NCI-H748 (cell line): ENCODE results near the gene CNNM4.
"Not testable (repeated sequence)": the region's sequence is repeated elsewhere in the genome, so short reads cannot be mapped to it uniquely, and the experiment has no call there.

Experiments
- DNase-seq: peaks from one replicate; lab custom pipeline; 2025; ENCODE audit not compliant: unreplicated experiment; lab: John Stamatoyannopoulos, UW

Gene CNNM4

DNA sequence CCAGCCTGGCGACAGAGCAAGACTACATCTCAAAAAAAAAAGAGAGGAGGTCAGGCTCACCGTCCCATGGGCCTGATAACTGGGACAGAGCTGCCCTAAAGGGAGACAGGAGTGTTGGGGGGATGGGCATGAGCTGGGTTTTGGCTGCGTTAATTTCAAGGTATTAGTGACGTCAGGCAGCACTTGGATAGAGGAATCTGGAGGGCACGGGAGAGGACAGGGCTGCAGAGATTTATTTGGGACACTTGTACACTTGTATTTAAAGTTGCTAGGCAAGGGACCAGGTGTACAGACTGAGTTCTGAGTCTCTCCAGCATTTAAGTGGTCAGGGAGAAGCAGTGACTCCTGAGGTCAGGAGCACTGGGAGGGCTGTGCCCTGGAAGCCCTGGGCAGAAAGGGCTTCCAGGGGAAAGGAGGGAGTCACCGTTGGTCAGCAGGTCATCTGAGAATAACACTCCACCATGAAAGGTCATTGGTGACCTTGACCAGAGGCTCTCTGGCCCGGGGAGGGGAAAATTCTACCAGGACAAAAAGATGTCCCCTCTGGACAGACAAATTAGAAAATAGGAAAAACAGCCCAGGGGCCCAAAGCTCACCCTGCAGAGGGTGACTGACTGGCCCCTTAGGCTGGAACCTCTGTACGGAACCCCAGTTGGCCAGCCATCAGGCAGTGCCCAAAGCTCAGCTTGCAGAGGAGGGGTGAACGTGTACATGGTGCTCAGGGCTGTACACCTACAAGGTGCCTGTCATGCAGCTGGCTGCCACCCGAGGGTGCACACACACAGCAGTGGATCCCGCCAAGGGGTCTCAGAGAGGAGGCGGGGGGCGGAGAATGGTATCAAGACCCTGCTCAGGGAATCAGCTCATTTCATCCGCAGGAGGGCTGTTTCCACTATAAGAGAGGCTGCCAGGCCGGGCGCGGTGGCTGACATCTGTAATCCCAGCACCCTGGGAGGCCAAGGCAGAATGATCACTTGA lies 32.4 kb downstream of the CNNM4 start:
- DNase-seq = no peak

DNA sequence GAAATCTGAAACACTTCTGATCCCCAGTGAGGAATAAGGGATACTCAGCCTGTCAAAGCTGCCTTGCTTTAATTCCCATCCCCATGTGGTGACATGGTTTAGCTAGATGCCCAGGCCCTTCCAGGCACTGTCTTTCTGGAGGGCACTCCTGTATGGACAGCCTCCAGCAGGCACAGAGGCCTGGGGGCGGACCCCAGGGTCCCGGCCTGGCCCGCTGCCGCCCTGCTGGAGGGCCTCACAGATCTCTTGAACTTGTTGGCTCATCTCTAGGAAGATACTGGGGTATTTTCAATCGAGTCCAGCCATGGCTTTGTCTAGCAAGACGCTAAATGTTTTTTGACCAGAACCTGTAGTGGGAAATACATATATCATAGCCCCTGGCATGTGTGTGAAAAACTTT lies 34.4 kb downstream of the CNNM4 start:
- DNase-seq = no peak

GRCh38 chr2:96796497-96796896 lies 35.8 kb downstream of the CNNM4 start:
- DNase-seq = not testable (repeated sequence)

DNA sequence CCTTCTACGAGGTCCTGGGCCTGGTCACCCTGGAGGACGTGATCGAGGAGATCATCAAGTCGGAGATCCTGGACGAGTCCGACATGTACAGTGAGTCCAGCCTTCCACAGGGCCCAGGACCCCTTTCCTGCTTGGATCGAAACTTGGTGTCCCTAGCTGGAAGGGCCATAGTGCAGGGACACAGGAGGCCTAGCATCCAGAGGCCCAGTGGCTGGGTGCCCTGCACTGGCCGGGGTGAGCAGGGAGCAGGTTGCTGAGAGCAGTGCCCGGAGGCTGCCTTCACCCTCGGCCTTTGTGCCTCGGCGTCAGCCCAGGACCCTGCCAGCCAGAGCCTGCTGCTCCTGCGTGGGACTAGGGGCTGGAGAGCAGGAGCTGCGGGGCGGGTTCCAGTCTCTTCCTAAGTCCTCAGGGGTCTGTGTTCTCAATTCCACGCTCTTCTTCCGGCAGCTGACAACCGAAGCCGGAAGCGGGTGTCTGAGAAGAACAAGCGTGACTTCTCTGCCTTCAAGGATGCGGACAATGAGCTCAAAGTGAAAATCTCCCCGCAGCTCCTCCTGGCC lies 36.4 kb downstream of the CNNM4 start:
- no peak for DNase-seq

DNA sequence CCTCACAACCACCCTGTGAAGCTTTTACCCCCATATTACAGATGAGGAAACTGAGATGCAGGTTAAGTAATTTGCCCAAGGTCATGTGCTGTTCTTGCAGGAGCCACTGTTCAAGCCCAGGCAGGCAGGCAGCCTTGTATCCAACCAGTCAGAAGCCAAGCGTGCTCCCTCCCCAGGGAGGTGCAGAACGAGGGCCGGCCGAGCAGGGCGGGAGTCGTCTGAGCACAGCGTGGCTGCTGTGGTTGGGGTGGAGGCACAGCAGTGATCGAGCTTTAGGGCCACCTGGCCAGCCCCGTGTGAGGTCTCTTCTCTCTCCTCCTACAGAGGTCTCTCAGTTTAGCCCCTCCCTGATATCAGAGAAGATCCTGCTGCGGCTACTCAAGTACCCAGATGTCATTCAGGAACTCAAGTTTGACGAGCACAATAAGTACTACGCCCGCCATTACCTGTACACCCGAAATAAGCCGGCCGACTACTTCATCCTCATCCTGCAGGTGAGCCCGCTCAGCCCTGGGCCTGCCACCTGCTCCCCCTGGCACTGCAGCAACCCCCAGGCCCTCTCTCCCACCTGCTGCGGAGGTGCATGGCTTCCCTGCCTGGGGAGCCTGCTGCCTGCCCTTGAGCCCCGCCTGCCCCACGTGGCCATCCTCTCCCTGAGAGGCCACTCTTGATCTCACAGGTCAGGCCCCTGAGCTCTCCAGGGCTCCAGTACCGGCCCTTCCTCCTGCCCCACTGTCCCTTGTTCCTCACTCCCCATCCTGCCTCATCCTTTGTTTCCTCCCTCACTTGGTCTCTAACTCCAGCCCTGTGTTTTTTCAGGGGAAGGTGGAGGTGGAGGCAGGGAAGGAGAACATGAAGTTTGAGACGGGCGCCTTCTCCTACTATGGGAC lies 38.3 kb downstream of the CNNM4 start:
- no peak for DNase-seq

GRCh38 chr2:96799623-96799935 lies 38.9 kb downstream of the CNNM4 start:
- DNase-seq = no peak

- DNase-seq = no peak
These were observed 39.6 kb downstream of the CNNM4 start for GRCh38 chr2:96800061-96801004.

GRCh38 chr2:96801005-96801785 lies 40.5 kb downstream of the CNNM4 start:
- peak; percentile 48 for DNase-seq

- no peak for DNase-seq
These were observed 41.3 kb downstream of the CNNM4 start for GRCh38 chr2:96801786-96802595.

DNA sequence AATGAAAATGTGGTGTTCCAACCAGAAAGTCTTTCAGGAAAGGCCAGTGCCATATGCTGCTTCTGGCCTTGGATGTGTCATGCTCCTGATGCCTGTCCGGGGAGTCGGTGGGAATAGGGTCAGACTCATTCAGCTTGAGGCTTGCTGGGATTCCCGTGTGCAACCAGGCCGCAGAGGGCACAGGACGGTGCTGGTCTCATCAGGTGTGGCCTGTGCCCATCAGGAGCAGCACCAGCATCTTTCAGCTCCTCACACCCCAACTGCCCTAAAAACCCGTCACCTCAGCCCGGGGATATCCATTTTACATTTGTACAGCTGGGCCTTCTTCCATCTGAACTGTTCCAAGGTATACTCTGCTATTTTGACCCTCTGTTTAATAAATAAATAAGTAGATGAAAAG lies 42.0 kb downstream of the CNNM4 start:
- DNase-seq = no peak

DNA sequence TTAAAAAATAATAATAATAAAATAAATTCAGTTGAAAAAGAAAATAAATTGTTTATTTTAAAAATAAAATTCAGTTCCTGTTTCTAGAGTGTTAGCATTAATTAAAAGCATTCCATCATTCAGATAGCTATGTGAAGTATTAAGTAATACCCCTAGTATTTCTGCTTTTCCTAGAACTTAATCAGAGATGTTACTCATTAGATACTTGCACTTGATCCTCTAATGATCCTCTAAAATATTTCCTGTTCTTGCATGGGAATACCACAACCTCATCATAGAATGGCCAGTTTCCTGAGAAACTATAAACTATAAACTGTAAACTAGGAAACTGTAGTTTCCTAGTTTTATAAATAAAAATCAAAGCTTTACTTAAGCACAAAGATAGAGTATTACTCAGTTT lies 44.3 kb downstream of the CNNM4 start:
- DNase-seq = no peak

DNA sequence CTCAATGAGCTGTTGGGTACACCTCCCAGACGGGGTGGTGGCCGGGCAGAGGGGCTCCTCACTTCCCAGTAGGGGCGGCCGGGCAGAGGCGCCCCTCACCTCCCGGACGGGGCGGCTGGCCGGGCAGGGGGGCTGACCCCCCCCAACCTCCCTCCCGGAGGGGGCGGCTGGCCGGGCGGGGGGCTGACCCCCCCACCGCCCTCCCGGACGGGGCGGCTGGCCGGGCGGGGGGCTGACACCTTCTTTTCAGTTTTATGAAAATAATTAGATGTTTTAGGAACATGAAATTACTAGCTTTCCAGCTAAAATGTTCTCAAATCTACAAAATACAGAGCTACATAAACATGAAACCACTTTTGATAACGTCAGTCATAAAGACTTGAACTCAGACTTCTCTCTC lies 45.2 kb downstream of the CNNM4 start:
- DNase-seq = not testable (repeated sequence)

DNA sequence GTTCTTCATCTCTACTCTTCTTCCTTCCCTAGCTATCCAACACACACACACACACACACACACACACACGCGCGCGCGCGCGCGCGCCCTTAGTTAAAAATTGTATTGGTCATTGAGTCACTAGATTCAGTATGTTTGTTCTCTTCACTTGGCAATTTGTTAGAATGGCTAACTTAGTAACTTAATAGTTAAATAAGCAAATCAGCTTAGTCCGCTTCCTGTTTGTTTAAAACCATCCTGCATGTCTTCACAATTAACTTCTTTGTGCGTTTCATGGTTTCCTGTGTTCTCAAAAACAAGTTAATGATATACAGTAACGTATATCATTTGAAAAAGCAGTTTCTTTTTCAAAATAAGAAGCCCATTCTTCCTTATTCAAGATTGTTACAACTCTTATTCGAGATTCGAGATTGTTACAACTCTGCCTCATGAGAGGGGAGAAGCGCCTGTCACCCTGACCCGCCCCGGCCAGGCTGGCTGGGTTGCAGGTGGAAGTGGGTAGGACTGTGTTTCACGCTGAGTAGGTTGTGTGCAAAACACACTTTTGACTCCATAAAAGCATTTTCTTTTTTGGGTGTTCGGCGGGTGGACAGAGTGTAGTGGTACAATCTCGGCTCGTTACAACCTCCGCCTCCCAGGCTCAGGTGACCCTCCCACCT lies 45.9 kb downstream of the CNNM4 start:
- DNase-seq = peak; percentile 10

DNA sequence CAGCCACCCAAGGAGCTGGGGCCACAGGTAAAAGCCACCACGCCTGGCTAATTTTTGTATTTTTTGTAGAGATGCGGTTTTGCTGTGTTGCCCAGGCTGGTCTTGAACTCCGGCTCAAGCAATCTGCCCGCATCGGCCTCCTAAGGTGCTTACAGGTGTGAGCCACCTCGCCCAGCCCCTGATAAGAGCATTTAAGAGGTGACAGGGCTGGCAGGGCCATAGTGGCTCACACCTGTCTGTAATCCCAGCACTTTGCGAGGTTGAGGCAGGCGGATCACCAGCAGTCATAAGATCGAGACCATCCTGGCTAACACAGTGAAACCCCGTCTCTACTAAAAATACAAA lies 46.4 kb downstream of the CNNM4 start:
- DNase-seq = no peak

- DNase-seq = no peak
These were observed 47.6 kb downstream of the CNNM4 start for GRCh38 chr2:96808176-96808837.

GRCh38 chr2:96809216-96809882 lies 48.6 kb downstream of the CNNM4 start:
- DNase-seq = no peak

DNA sequence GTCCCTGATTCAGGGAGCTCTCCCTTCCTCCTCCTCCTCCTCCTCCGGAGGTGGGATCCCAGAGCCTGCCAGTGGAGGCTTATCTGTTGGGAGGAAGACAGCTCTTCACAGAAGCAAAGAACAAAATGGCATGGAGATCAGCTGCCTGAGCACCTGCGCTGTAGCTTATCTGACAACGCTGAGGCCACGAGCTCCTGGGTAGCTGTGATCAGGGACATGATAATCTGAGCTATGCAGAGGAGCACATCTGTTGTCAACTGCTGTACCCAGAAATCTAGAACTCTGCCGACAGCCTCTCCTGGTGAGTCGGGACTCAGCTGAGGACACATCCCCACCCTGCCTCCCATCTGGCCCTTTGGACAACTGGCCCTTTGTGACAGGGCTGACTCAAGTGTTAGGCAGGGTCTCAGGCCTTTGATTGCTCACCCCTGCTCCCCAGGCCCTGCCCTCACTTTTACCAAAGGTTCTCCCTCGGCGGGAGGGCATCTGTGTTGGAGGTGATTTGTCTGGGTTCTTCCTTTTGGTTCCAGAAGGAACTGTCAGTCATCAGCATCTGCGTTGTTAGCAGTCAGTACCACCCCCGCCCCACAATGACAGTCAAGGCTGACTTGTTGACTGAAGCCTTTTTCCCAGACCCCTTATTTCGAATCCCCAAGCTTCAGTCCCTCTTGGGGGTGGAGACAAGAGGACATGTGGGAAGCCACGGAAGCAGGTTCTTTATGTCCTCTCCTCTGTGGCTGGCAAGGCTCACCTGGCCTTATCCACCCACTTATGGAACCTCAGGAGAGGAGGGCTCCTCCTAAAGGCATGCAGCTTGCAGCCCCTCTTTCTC lies 49.5 kb downstream of the CNNM4 start:
- DNase-seq = no peak
